Prostate gland (tissue), 2 donors: ENCODE results near the gene FGF10. TPM values are rescaled to one million over a fixed set of nuclear protein-coding genes. Genes with fewer than 3 reads are reported as not detected.
A peak's percentile ranks its signal among the peaks of the same experiment; 100 is the strongest.

ENCODE experiments used
- DNase-seq: peaks from one replicate; pipeline ENCODE4 v3.0.0-alpha.2; 2019; ENCODE audit warnings: low spot score
- H3K27ac ChIP-seq, 2 donors: fragments of 200-600 bp; sonication (generic); 2 replicates each; pipeline ENCODE4 v1.5.1; 2017 to 2019
- H3K27me3 ChIP-seq: fragments of 200-600 bp; sonication (generic); replicated peaks from 2 replicates; pipeline ENCODE4 v1.5.1; 2019; ENCODE audit not compliant: insufficient read depth
- H3K36me3 ChIP-seq, 2 donors: fragments of 200-600 bp; sonication (generic); 1 replicate in 1 of 2; 2 replicates in 1 of 2; pipeline versions ENCODE4 v1.5.1 to v1.8.1; 2017 to 2019
- H3K4me1 ChIP-seq: fragments of 200-600 bp; sonication (generic); replicated peaks from 2 replicates; pipeline ENCODE4 v1.5.1; 2019
- H3K4me3 ChIP-seq, 2 donors: fragments of 200-600 bp; sonication (generic); 2 replicates each; pipeline ENCODE4 v1.5.1; 2017 to 2019
- H3K9me3 ChIP-seq: fragments of 200-600 bp; sonication (generic); 2 replicates; pipeline ENCODE4 v1.5.1; 2017
- POLR2A ChIP-seq: fragments of 450-650 bp; IDR thresholded peaks from one replicate; pipeline ENCODE4 v1.6.1; 2016; ENCODE audit warnings: antibody characterized with exemption, mild to moderate bottlenecking
- POLR2AphosphoS5 ChIP-seq: sonication (generic); formaldehyde crosslinking; IDR thresholded peaks from one replicate; pipeline ENCODE4 v1.6.1; 2017; ENCODE audit warnings: antibody characterized with exemption
- WGBS: methylation state at CpG from one replicate; pipeline ENCODE4 v1.1.5; 2018; 5-methylcytosine and 5-hydroxymethylcytosine counted together
- intact Hi-C: fragments of 100-400 bp; cut with DNase I; formaldehyde crosslinking; loops from one replicate; pipeline ENCODE4 v1.14.2; 2022
- total RNA-seq, 2 donors: library from RNA; depleted of rRNA; stranded (reverse); fragments of >200 nt; gene quantifications; one replicate each; pipeline ENCODE4 v1.1.0, GENCODE V29; 2016
- TF ChIP-seq, protein P1 (sequence below), 4 experiments: fragments of 200-600 bp in 2 of 4; fragments of 450-650 bp in 2 of 4; sonication (generic) in 2 of 4; IDR thresholded peaks; 1 replicate in 3 of 4; 2 replicates in 1 of 4; pipeline ENCODE4 v1.5.1; 2016 to 2019; ENCODE audit warnings: antibody characterized with exemption in 4 of 4, mild to moderate bottlenecking in 2 of 4, moderate library complexity in 2 of 4

The FGF10 gene
- total RNA-seq, 2 donors from 2014 or later, result 3.1 to 6.9 TPM

DNA sequence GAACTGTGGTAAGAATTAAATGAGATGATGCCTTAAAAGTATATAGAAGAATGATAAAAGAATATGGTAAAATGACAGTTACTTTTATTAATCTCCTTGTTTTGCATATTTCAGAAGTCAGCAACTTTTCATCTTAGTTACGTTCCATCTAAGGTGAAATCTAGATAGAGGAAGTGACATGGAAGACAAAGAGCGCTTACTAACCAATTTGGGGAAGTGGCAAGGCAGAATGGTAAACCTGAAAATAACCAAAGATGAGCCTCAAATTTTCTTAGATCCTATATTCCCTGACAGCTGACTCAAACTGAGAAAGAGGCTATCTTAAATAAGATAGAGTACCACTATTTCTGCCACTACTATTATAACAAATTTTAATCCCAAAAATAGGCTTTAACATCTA, 52.5 kb downstream of the FGF10 start:
- TF ChIP-seq, protein P1, sequence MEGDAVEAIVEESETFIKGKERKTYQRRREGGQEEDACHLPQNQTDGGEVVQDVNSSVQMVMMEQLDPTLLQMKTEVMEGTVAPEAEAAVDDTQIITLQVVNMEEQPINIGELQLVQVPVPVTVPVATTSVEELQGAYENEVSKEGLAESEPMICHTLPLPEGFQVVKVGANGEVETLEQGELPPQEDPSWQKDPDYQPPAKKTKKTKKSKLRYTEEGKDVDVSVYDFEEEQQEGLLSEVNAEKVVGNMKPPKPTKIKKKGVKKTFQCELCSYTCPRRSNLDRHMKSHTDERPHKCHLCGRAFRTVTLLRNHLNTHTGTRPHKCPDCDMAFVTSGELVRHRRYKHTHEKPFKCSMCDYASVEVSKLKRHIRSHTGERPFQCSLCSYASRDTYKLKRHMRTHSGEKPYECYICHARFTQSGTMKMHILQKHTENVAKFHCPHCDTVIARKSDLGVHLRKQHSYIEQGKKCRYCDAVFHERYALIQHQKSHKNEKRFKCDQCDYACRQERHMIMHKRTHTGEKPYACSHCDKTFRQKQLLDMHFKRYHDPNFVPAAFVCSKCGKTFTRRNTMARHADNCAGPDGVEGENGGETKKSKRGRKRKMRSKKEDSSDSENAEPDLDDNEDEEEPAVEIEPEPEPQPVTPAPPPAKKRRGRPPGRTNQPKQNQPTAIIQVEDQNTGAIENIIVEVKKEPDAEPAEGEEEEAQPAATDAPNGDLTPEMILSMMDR (IDR thresholded peaks at IDR 0.05), result no peak
- TF ChIP-seq POLR2AphosphoS5, result no peak
- Histone ChIP-seq H3K27me3 (no peaks in the 10 kb centered on the region), H3K4me3 (no peak overlapping the region), H3K4me1 (no peaks in the 10 kb centered on the region), H3K36me3 (no peaks in the 10 kb centered on the region), H3K27ac (no peak overlapping the region), H3K9me3 (no peaks in the 10 kb centered on the region)
- intact Hi-C loops, result no loop called here
- no peak for DNase-seq
- WGBS, result 84% methylated on average over 2 of the region's 2 CpGs

DNA sequence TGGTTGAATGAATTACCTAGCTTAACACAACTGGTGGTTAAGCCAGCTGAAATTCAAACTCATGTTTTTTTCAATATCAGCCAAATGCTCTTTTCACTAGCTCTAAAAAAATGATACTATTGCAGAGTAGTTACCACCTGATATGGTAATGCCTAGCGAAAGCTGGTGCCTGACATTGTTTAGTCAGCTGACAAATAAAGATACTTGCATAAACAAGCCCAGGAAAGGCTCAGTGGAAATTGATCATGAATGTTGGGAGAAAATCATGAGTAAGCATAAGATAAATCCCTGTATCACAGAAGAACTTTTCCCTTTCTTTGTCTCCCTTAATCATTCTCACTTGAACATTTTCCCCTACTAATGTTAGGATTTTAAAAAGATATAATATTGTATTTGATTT, 54.6 kb downstream of the FGF10 start:
- H3K36me3 ChIP-seq, result no peaks in the 10 kb centered on the region
- intact Hi-C loops, result no loop called here
- no peak for TF ChIP-seq POLR2A
- no peak for TF ChIP-seq POLR2AphosphoS5
- TF ChIP-seq, protein P1 (IDR thresholded peaks at IDR 0.05), result no peak
- no peaks in the 10 kb centered on the region for H3K27me3 ChIP-seq
- no peaks in the 10 kb centered on the region for H3K4me1 ChIP-seq
- DNase-seq, result no peak
- no peak overlapping the region for H3K27ac ChIP-seq
- WGBS, result 92% methylated on average over 1 of the region's 1 CpG
- no peak overlapping the region for H3K4me3 ChIP-seq
- H3K9me3 ChIP-seq, result no peaks in the 10 kb centered on the region

DNA sequence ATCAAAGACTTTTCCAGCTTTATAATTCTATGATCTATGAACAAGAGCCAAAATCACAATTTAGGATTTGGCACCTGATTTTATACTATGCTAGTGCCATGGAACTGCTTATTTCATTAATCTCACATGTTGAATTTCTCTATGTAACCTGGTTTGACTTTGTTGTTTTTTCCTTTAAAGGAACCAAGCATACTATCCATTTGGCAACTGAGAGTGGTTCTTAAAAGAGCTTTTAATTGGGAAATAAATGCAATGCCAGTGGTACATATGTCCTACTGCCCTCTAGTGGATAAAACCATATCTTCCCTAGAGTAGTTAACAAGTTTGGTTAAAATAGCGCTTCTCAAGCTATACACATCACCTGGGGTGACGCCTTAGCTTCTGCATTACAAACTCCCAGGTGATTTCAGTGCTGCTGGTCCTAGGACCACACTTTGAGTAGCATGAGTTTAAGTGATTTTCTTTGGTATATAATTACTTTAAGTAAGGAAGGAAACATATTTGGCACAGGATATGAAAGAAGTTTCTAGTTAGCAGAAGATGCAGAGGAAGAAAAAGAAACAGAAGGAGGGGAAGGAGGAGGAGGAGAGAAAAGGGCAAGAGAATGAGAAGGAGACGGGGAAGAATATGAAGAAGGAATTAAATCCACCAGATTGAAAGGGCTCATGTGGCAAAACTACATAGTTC, 56.8 kb downstream of the FGF10 start:
- Histone ChIP-seq H3K9me3 (no peaks in the 10 kb centered on the region), H3K4me1 (no peaks in the 10 kb centered on the region), H3K36me3 (no peaks in the 10 kb centered on the region), H3K27me3 (no peaks in the 10 kb centered on the region), H3K4me3 (no peak overlapping the region), H3K27ac (no peak overlapping the region)
- WGBS, result 52% methylated on average over 3 of the region's 3 CpGs
- TF ChIP-seq, protein P1 (IDR thresholded peaks at IDR 0.05), result peak in 3 of 4 experiments; percentile 37 to 51 (median 40)
- no peak for TF ChIP-seq POLR2AphosphoS5
- no peak for DNase-seq
- intact Hi-C loops, result no loop called here

DNA sequence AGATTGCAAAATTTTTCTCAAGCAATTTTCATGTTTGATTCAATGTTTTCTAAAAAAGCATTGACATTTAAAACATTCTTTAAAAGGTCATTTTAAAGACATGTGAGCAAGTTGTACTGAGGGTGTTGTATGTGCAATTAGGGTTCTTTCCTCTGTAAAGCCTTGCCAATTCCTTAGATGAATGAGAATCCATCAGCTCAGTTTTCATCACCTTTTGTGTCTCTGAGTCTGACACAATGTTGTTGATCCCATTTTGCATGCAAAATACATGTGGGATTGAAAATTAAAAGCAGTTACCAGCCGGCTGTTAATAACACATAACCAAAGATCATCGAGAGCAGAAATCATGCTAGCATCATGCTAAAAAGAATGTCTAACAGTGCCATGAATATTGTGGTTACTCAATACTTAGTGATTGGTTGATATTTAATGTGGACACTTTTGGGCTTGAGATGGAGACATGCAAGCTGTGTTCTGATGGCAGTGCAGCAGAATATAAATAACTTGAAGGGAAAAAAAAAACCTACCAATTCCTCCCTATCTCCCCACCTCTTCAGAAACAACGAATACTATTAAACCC, 57.7 kb downstream of the FGF10 start:
- no peaks in the 10 kb centered on the region for H3K4me1 ChIP-seq
- no peaks in the 10 kb centered on the region for H3K9me3 ChIP-seq
- no peak overlapping the region for H3K4me3 ChIP-seq
- 42% methylated on average over 3 of the region's 3 CpGs for WGBS
- DNase-seq, result no peak
- H3K27me3 ChIP-seq, result no peaks in the 10 kb centered on the region
- intact Hi-C loops, result no loop called here
- H3K27ac ChIP-seq, result no peak overlapping the region
- no peaks in the 10 kb centered on the region for H3K36me3 ChIP-seq
- TF ChIP-seq, protein P1 (IDR thresholded peaks at IDR 0.05), result no peak
- no peak for TF ChIP-seq POLR2AphosphoS5
- no peak for TF ChIP-seq POLR2A

DNA sequence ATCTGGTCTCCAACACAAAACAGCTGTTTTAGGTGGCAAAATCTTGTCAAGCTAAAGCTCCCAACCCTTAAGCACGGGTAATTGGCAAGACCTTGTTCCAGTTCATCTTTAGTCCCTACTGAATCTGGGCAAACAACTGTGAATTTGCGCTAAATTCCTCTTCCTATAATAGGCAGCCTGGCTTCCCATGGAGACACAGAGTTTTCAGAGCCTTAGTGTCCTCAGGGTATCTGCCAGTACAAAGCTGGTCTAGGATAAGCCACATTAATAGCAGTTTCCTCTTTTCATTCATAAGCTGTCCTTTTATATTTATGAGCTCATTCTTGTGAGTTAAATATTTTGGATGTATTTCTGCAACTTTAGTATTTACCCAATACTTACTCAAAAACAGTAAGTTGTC, 59.5 kb downstream of the FGF10 start:
- TF ChIP-seq, protein P1 (IDR thresholded peaks at IDR 0.05), result no peak
- no peak for TF ChIP-seq POLR2A
- TF ChIP-seq POLR2AphosphoS5, result no peak

More for the DNA sequence above, 59.5 kb downstream of the FGF10 start:
- no peaks in the 10 kb centered on the region for H3K36me3 ChIP-seq
- no peaks in the 10 kb centered on the region for H3K27me3 ChIP-seq
- no peak for DNase-seq
- H3K4me3 ChIP-seq, result no peak overlapping the region
- H3K4me1 ChIP-seq, result no peaks in the 10 kb centered on the region
- intact Hi-C loops, result no loop called here
- 46% methylated on average over 2 of the region's 2 CpGs for WGBS
- no peaks in the 10 kb centered on the region for H3K9me3 ChIP-seq
- H3K27ac ChIP-seq, result no peak overlapping the region
